C4-2B (cell line): ENCODE data around the gene NT5C.
"Not testable (repeated sequence)": the region's sequence is repeated elsewhere in the genome, so short reads cannot be mapped to it uniquely, and the experiment has no call there.

Experiments
- CTCF ChIP-seq: fragments of 450-650 bp; conservative IDR thresholded peaks from 2 replicates; pipeline ENCODE4 v1.5.1; 2017; ENCODE audit warnings: mild to moderate bottlenecking
- ZFX ChIP-seq: fragments of 450-650 bp; IDR thresholded peaks from 2 replicates; pipeline ENCODE4 v1.6.1; 2017

DNA sequence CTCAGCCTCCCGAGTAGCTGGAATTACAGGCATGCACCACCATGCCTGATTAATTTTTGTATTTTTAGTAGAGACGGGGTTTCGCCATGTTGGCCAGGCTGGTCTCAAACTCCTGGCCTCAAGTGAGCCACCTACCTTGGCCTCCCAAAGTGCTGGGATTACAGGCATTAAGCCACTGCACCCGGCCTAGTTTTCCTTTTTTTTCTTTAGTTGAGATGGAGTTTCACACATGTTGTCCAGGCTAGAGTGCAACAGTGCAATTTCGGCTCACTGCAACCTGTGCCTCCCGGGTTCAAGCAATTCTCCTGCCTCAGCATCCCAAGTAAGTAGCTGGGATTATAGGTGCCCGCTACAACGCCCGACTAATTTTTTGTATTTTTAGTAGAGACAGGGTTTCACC, 6.2 kb upstream of the NT5C start:
- TF ChIP-seq CTCF, ZFX: not testable (repeated sequence)
